Hepatocyte (in vitro differentiated cells): ENCODE results near the gene ASTN2.
"Not testable (repeated sequence)": the region's sequence is repeated elsewhere in the genome, so short reads cannot be mapped to it uniquely, and the experiment has no call there.

Experiments used
- EZH2 ChIP-seq: fragments of 200-600 bp; sonication (generic); IDR thresholded peaks from 2 replicates; pipeline ENCODE4 v1.6.1; 2016; ENCODE audit warnings: antibody characterized with exemption, mild to moderate bottlenecking, borderline replicate concordance
- TF ChIP-seq, protein P1 (sequence below): fragments of 200-600 bp; sonication (generic); IDR thresholded peaks from 2 replicates; pipeline ENCODE4 v1.5.1; 2016; ENCODE audit warnings: antibody characterized with exemption, mild to moderate bottlenecking; ENCODE audit not compliant: poor library complexity

GRCh38 chr9:116838468-116838867 lies 576.4 kb downstream of the ASTN2 start:
- TF ChIP-seq, protein P1, sequence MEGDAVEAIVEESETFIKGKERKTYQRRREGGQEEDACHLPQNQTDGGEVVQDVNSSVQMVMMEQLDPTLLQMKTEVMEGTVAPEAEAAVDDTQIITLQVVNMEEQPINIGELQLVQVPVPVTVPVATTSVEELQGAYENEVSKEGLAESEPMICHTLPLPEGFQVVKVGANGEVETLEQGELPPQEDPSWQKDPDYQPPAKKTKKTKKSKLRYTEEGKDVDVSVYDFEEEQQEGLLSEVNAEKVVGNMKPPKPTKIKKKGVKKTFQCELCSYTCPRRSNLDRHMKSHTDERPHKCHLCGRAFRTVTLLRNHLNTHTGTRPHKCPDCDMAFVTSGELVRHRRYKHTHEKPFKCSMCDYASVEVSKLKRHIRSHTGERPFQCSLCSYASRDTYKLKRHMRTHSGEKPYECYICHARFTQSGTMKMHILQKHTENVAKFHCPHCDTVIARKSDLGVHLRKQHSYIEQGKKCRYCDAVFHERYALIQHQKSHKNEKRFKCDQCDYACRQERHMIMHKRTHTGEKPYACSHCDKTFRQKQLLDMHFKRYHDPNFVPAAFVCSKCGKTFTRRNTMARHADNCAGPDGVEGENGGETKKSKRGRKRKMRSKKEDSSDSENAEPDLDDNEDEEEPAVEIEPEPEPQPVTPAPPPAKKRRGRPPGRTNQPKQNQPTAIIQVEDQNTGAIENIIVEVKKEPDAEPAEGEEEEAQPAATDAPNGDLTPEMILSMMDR, result not testable (repeated sequence)
- TF ChIP-seq EZH2, result not testable (repeated sequence)
